Activated gamma-delta T cell treated with anti-CD3 and anti-CD28 coated beads, Interleukin-2, amount 50 U/mL, for 16 hours (primary cell): Measurements from ENCODE around the gene FAM50A.

Experiments
- DNase-seq: peaks from one replicate; pipeline ENCODE4 v3.0.0-alpha.2; 2020; ENCODE audit warnings: low read depth

Gene FAM50A

DNA sequence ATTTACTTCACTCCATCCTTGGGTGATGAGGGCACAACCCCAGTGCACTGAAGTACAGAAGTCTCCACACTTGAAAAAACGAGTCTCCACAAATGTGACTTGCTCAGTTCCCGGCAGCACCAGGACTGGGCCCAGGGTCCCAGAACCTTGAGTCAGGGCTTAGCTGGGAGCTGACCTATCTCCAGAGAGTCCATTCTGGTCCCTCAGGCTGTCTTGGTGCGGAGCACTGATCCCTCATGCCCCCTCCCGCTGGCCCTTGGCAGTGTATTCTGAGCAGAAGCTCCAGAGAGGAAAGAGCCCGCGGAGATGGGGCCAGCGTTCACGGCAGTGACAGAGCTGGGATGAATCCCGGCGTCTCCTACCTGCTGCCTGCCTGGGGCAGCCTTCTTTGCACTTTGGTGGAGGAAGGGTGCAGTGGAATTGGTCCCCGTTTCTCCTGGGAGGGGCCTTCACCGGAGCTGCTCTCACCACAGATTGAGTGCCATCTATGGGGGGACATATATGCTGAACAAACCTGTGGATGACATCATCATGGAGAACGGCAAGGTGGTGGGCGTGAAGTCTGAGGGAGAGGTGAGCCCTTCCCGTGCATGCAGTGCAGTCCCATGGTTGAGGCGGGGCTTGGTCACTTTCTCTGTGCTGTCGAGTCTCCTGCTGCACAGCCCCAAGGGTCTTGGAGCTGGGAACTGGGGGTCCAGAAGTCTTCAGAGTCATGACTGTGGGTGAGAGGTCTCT lies 3.2 kb upstream of the FAM50A start:
- no peak for DNase-seq

DNA sequence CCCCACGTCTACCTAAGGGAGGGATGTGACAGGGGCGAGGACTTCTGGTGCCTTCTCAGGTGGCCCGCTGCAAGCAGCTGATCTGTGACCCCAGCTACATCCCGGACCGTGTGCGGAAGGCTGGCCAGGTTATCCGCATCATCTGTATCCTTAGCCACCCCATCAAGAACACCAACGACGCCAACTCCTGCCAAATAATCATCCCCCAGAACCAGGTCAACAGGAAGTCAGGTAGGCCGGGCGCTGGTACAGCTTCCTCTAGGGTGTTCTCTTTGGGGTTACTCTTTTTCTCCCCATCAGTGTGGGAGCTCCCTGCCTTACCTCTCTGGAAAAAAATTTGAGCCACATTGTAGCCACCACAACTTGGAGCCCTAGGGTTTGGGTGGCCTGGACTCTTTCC lies 2.4 kb upstream of the FAM50A start:
- no peak for DNase-seq

DNA sequence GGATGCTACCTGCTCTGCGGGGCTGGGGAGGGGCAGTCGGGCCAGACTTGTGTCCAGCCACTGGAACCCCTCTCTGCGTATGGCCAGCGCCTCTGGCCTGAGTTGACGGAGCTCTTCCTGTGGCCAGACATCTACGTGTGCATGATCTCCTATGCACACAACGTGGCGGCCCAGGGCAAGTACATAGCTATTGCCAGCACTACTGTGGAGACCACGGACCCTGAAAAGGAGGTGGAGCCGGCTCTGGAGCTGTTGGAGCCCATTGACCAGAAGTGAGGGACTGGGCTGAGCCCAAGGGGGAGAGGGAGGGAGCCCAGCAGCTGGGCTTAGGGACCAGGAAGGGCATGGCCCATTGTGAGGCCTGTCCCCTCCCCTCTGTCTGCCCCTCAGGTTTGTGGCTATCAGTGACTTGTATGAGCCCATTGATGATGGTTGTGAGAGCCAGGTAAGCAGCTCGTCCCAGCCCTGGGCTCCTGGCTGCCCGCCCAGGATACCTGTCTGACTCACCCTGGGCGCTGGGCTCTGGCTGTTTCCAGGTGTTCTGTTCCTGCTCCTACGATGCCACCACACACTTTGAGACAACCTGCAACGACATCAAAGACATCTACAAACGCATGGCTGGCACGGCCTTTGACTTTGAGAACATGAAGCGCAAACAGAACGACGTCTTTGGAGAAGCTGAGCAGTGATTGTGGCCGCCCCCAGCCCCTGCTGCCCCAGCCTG lies 1.8 kb upstream of the FAM50A start:
- DNase-seq = no peak

DNA sequence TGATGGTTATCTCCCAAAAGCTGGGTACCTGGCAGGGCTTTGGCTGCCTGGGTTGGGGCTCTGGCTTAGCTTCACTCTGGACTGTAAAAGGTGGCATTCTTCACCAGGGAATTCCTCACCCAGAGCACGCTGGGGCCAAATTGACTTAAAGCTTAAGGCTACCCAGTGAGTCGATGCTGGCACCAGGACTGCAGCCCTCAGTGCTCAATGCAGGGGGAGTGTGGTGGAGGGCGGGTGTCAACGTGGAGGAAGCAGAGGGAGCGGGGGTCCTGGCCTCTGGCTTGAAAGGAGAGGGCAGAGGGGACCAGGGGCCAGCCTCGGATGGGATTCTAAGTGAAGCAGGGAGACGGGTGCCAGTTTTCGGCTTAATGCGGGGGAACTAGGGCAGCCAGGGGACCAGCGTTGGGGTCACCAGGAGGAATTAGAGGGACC lies 446 bp upstream of the FAM50A start:
- DNase-seq = no peak

DNA sequence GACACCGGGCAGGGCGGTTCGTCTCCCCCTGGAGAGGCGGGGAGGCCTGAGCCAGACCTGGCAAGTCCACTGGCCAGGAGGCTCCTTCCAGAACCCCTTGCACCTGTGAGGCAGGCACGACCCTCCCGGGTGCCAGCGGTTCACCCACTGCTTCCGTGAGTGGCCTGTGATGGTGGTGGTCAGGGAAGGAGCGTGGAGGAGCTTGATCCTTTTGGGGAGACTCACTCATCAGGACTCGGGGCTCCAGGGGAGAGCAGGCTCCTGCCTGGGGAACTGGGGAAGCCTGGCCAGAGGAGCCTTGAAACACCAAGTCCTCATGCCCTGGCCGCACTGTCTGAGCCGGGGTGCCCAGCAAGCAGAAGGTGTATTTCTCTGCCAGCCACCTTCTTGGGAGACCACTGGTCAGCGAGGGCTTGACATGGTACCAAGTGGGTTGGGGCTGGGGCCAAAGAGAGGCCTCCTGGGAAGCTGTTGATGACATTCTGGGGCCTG lies 860 bp downstream of the FAM50A start:
- no peak for DNase-seq

DNA sequence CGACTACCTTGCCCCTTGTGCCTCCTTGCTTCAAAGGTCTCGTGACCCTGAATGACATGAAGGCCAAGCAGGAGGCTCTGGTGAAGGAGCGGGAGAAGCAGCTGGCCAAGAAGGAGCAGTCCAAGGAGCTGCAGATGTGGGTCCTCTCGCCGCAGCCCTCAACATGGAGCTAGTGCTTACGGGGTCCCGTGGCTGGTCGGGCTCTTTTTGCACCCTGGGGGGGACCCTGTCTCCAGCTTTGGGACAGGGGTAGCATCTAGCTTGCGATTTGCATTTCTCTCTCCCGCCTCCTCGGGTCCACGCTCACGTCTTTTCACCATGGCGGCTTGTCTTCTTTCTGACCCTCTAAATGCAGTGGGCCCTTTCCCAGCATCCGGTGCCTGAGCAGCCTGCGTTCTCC lies 1.8 kb downstream of the FAM50A start:
- no peak for DNase-seq

DNA sequence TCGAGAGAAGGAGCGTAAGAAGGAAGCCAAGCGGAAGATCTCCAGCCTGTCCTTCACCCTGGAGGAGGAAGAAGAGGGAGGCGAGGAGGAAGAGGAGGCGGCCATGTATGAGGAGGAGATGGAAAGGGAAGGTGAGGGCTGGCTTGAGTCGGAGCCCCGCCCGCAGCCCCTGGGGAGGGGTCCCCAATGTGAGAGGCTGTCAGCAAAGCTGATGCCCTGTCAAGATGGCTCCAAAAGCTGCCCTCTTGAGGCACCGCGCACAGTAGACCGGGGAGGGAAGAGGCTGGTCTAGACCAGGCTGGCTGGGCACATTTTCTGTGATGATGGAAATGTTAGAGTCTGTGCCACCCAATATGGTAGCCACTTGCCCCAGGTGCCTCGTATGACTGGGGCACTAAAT lies 2.5 kb downstream of the FAM50A start:
- no peak for DNase-seq

DNA sequence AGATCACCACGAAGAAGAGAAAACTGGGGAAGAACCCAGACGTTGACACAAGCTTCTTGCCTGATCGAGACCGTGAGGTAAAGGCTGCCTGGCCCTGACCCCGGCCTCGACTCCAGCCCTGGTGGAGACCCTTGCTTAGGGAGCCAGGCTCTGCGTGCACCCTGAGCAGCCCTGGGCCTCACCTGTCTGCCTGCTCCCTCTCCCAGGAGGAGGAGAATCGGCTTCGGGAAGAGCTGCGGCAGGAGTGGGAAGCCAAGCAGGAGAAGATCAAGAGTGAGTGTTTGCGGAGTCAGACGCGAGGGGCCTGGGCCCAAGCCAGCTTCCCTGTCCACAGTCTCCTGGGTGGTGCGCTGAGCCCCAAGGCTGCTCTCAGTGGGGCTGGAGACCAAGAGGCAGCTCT lies 4.5 kb downstream of the FAM50A start:
- no peak for DNase-seq

DNA sequence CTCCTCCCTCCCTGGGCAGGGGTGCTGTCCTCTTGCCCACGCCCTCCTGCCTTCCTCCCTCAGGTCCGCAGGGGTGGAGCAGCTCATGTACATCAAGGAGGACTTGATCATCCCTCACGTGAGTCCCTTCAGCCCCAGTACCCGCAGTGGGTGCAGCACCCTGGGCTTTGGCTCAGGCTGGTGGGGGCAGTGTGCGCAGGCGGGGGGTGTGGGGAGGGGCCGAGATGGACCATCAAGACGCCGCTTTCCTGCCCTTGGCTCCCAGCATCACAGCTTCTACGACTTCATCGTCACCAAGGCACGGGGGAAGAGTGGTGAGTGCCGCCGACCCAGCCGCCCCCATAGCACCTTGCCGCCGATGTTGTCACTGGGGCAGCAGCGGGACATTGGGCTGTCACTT lies 5.7 kb downstream of the FAM50A start:
- DNase-seq = no peak

DNA sequence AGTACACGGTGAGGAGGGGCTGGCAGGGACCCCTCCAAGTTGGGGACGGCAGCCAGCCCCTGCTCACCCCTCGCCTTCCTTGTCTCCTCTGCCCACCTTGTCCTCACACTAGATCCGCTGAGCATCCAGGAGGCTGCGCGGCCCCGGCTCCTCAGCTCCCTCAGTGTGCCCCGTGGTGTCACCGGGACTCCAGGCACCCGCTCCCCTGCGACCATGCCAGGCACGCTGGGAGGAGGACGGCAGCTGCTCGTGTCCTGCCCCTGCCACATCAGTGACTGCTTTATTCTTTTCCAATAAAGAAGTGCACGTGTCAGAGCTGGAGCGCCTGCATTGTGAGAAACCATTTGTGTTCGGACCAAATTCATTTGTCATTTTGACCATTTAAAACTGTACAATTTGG lies 6.4 kb downstream of the FAM50A start:
- DNase-seq = no peak

DNA sequence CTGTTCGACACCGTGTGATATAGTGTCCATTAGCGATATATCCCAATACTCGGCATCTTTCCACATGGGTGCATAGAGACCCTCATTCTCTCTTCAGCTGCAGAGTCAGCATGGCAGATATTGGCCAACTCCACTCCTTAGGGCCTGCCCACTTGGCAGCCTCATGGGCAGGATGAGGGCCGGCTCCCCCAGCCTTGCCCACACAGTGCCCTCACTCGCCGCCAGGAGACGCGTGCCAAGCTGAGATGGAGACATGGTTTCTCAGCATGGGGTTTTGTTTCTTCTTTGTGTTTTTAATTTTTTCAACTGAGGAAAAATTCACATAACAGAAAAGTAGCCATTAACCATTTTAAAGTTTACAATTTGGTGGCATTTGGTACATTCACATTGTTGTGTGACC lies 8.9 kb downstream of the FAM50A start:
- DNase-seq = no peak

DNA sequence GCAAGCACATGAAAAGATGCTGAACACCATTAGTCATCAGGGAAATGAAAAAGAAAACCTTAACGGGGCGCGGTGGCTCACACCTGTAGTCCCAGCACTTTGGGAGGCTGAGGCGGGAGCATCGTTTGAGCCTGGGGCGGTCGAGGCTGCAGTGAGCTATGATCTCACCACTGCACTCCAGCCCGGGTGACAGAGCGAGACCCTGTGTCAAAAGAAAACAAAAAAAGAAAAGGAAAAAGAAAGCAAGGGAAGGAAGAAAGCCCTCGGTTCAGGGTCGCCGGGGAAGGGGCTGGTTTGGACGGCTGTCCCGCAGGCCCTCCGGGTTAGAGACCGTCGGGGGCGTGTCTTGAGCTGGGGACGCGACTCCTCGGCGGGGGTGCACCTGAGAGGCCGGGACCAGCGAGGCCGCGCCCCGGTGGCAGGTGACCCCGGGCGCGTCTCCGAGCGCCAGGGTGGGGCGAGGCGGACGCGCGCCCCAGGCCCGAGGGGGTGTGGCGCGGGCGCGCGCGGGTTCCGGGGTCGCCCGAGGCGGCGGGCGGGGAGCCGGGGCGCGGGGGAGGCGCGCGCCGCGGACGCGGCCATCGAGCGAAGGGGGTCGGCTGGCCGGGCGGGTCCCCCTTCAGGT lies 13.7 kb downstream of the FAM50A start:
- peak; percentile 13 for DNase-seq

DNA sequence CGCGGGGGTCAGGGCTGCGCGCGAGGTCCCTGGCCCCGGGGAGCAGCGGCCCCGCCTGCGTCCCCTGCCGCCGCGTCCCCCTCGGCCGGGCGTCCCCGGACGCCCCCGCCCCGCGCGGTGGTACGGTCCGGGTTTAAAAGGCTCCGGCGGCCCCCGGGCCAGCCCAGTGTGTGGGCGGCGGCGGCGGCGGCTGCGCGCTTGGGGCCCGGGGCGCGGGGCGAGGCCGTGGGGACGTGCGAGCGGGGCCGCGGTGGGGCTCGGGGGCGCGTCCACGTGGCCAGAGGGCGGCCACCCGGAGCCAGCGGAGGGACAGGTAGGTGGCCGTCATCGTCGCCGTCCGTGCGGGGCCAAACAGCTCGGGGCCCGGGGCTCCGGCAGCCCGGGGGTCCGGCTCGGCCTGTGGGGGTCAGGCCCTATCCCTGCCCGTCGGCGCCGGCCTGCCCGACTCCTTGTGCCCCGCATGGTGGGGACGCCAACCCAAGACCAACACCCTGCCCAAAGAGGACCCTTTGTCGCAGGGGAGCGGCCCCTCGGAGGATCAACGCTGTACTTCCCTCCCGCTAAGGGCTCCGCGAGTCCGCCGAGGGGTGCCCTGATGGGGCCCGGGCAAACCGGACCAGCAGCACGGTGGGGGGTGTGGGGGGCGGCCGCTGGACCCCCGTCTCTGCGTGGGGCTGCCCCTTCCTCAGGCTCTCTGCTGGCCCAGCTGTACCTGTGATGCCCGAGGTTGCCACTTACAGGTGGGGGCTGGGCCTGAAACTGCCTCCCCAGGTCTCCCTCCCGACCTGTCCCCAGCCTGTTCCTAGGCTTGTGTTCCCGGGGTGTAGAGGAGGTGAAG lies 14.4 kb downstream of the FAM50A start, which contains the start of gene PLXNA3:
Gene PLXNA3 (plus strand): TSS at position 166 of the 838 bp plus-strand sequence. CDS start 1,903 bp downstream, outside the sequence.
- peak; percentile 43 for DNase-seq

DNA sequence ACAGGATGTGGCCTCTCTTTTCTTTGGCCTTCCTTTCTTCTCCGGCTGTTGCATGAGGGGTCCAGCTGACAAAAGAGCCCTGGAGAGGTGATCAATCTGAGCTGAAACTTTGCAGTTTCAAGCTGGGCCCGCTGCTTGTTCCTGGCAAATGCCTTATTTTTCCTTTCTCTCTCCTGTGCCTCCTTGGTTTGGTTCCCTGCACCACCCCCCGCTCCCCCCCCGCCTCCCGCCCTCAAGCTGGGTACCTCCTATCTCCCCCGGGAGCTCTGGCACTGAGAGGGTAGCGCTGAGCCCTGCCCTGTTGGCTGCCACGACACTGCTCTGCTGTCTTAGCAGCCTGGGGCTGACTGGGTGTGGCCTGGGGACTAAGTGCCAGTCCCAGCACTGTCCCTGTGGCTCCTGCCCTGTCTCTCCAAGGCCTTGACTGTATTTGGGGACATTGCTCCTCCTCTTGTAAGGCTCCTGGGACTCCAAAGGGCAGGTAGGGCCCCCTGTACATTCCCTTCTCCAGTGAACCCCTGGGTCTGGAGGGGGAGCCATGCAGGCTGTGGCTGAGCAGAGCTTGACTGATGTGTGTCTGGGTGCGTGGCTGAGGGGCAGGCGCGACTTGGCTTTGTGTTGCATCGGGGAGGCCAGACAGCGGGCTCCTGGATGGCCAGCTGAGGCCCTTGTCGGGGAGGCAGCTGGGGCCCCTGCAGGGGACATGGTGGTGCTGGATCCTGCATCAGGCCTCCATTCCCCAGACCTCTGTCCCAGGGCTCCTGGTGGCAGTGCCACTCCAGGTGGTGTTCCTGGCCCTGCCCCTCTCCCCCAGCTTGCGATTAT lies 15.2 kb downstream of the FAM50A start:
- no peak for DNase-seq

DNA sequence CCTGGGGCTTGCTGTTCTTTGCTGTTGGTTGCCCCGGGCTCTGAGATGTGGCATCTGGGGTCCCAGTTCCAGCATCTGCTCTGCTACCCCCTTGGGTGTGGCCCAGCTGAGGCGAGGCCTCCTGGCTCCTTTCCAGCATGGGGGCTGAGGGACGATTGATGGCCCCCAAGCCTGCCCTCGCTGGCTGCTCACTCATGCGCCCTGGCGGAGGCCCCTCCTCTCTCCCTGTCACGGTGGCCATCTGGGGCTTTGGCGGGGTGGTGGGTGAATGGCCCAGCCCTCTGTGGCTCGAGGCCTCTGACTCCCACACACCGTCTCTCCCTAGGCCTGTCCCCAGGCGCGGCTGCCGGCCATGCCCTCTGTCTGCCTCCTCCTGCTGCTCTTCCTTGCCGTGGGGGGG lies 15.9 kb downstream of the FAM50A start:
- no peak for DNase-seq

DNA sequence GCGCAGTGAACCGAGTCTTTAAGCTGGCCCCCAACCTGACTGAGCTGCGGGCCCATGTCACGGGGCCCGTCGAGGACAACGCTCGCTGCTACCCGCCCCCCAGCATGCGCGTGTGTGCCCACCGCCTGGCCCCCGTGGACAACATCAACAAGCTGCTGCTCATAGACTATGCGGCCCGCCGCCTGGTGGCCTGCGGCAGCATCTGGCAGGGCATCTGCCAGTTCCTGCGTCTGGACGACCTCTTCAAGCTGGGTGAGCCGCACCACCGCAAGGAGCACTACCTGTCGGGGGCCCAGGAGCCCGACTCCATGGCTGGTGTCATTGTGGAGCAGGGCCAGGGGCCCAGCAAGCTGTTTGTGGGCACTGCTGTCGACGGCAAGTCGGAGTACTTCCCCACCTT lies 16.4 kb downstream of the FAM50A start:
- no peak for DNase-seq

DNA sequence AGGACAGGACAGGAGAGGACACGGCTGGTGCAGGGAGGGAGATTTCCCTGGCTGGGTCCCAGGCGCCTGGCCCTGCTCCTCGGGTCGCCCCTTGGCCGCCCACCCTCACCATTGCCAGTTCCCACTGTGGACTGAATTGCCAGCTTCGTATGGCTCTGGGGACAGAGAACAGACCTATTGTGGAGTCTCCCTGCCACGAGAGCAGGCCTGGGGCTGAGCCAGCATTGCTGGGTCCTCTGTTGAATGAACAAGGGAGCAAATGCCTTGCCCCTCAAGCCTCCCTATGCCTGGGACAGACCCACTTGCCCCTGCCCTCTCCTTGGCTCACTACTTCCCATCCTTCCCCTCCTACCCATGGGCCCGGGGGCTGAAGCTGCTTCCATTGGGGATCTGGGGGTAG lies 18.5 kb downstream of the FAM50A start:
- DNase-seq = no peak

DNA sequence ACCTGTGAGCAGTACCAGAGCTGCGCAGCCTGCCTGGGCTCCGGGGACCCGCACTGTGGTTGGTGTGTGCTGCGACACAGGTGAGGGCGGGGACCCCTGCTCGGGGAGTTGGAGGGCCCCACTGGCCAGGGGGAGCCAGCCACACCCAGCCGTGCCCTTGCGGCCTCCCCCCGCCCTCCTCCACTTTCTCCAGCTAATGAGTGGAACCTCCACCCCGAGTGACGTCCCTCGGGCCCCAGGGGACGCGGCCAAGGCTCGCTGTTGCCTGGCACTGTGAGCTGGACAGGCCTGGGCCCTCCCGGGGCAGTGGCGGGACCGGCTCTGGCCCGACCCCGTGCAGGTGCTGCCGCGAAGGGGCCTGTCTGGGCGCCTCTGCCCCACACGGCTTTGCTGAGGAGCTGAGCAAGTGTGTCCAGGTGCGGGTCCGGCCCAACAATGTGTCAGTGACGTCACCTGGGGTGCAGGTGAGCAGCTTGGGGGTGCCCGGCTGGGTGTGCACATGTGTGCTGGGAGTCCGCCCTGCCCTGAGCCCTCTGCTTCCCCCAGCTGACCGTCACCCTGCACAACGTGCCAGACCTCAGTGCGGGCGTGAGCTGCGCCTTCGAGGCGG lies 19.8 kb downstream of the FAM50A start:
- no peak for DNase-seq

DNA sequence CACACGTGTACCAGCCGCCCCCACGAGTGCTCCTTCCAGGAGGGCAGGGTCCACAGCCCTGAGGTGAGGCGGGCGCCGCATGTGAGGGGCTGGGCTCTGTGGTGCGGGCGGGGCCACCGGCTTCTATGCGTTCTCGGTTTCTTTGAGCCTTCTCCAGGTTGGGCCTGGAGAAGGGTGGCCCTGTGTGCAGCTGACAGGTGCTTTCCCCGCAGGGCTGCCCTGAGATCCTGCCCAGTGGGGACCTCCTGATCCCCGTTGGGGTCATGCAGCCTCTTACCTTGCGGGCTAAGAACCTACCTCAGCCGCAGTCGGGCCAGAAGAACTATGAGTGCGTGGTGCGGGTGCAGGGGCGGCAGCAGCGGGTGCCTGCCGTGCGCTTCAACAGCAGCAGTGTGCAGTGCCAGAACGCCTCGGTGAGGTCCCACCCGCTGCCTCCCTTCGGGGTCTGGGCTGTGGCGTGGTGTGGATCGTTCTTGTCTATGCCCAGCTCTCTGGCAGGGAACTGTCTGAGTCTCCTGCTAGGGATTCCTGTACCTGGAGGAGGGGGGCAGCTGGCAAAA lies 20.9 kb downstream of the FAM50A start:
- no peak for DNase-seq

DNA sequence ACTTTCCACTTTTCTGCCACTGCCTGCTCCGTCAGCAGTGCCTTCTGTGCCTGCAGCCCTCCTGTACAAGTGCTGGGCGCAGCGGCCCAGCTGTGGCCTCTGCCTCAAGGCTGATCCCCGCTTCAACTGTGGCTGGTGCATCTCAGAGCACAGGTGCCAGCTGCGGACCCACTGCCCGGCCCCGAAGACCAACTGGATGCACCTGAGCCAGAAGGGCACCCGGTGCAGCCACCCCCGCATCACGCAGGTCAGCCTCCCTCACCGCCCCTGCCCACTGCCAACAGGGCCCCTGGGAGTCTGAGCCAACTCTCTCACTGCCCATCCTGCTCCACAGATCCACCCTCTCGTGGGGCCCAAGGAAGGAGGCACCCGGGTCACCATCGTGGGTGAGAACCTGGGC lies 21.7 kb downstream of the FAM50A start:
- no peak for DNase-seq
